Astrocyte (in vitro differentiated cells and primary cell): ENCODE results near the gene ELF1.

Experiments
- CTCF ChIP-seq: IDR thresholded peaks from 2 replicates; pipeline ENCODE4 v1.5.1; 2011; ENCODE audit warnings: low read depth, mild to moderate bottlenecking, inconsistent platforms, low read length, moderate library complexity; ENCODE audit not compliant: insufficient read depth
- EZH2 ChIP-seq: IDR thresholded peaks from 2 replicates; pipeline ENCODE4 v1.6.1; 2012; ENCODE audit warnings: mild to moderate bottlenecking, low read length, inconsistent platforms; ENCODE audit not compliant: insufficient read depth

GRCh38 chr13:40980461-40980860 is 38.7 kb downstream of the ELF1 start:
- TF ChIP-seq CTCF (no peak), EZH2 (no peak)
